A673 (cell line): ENCODE measurements around the gene SYNC. TPM values are rescaled to one million over a fixed set of nuclear protein-coding genes. Genes with fewer than 3 reads are reported as not detected.

Experiments
- BruUV-seq: library from RNA; stranded (reverse); fragments of 400-500 nt; replicated peaks from 2 replicates; lab custom pipeline; 2021; lab: Mats Ljungman, UMichigan
- CTCF ChIA-PET: fragments of 300-600 bp; sonication (Branson Sonifier 250); formaldehyde crosslinking; loops from one replicate; lab custom pipeline; 2022; ENCODE audit warnings: antibody characterized with exemption; lab: Charles Lee
- POLR2A ChIA-PET: fragments of 300-600 bp; sonication (Branson Sonifier 250); formaldehyde crosslinking; loops from one replicate; lab custom pipeline; 2022; ENCODE audit warnings: antibody characterized with exemption; ENCODE audit not compliant: low non-redundant PET; lab: Charles Lee
- DNase-seq: peaks from one replicate; pipeline ENCODE4 v3.0.0-alpha.2; 2015; ENCODE audit warnings: low spot score
- H3K27ac ChIP-seq: fragments of 200-600 bp; sonication (generic); 2 replicates; pipeline ENCODE4 v1.5.1; 2016; ENCODE audit warnings: mixed run types, low read depth, mild to moderate bottlenecking, mixed read lengths, antibody characterized with exemption, low read length; ENCODE audit not compliant: poor library complexity, severe bottlenecking
- H3K27me3 ChIP-seq: fragments of 200-600 bp; sonication (generic); replicated peaks from 2 replicates; pipeline ENCODE4 v1.6.1; 2017; ENCODE audit warnings: mixed run types, low read depth, mild to moderate bottlenecking, mixed read lengths, antibody characterized with exemption, low read length; ENCODE audit not compliant: insufficient read depth, poor library complexity
- H3K36me3 ChIP-seq: fragments of 200-600 bp; sonication (generic); 2 replicates; pipeline ENCODE4 v1.6.1; 2016; ENCODE audit warnings: mixed run types, mild to moderate bottlenecking, mixed read lengths, antibody characterized with exemption, low read length; ENCODE audit not compliant: insufficient read depth, poor library complexity, severe bottlenecking
- H3K4me1 ChIP-seq: fragments of 200-600 bp; sonication (generic); 2 replicates; pipeline ENCODE4 v1.6.1; 2017; ENCODE audit warnings: mixed run types, mild to moderate bottlenecking, mixed read lengths, antibody characterized with exemption, low read length; ENCODE audit not compliant: insufficient read depth, poor library complexity, severe bottlenecking
- H3K4me3 ChIP-seq: fragments of 200-600 bp; sonication (generic); 2 replicates; pipeline ENCODE4 v1.5.1; 2016; ENCODE audit warnings: low read depth, mixed run types, mild to moderate bottlenecking, mixed read lengths, low read length; ENCODE audit not compliant: poor library complexity, severe bottlenecking
- H3K9me3 ChIP-seq: fragments of 200-600 bp; sonication (generic); 2 replicates; pipeline ENCODE4 v1.6.1; 2016; ENCODE audit warnings: mixed run types, low read depth, mild to moderate bottlenecking, mixed read lengths, antibody characterized with exemption, low read length; ENCODE audit not compliant: poor library complexity, severe bottlenecking
- EZH2 ChIP-seq: fragments of 200-600 bp; sonication (generic); IDR thresholded peaks from 2 replicates; pipeline ENCODE4 v1.6.1; 2017; ENCODE audit warnings: borderline replicate concordance, low read depth, mild to moderate bottlenecking, mixed read lengths, antibody characterized with exemption, low read length; ENCODE audit not compliant: poor library complexity, severe bottlenecking
- intact Hi-C: fragments of 100-400 bp; cut with micrococcal nuclease; formaldehyde crosslinking; loops from one replicate; pipeline ENCODE4 v1.10.0; 2022; ENCODE audit not compliant: unreplicated experiment
- total RNA-seq: library from RNA; stranded (reverse); gene quantifications from 2 replicates; pipeline ENCODE4 v1.2.3, GENCODE V29; 2021
- TF ChIP-seq, protein P1 (sequence below): fragments of 300-800, 200-600 bp; sonication (generic); conservative IDR thresholded peaks from 2 replicates; pipeline ENCODE4 v1.5.1; 2017; ENCODE audit warnings: low read depth, mild to moderate bottlenecking, antibody characterized with exemption, low read length, moderate library complexity, mixed read lengths

The SYNC gene
- total RNA-seq, 1 experiment from 2014 or later: 0.71 TPM

- CTCF ChIA-PET: no interaction called here
- H3K27me3 ChIP-seq: no peaks in the 10 kb centered on the region
- intact Hi-C loops: no loop called here
- no peak for DNase-seq
- H3K4me3 ChIP-seq: no peak overlapping the region
- no TSS peak for BruUV-seq
- POLR2A ChIA-PET: no interaction called here
- no peaks in the 10 kb centered on the region for H3K4me1 ChIP-seq
- no peaks in the 10 kb centered on the region for H3K36me3 ChIP-seq
- no peak overlapping the region for H3K27ac ChIP-seq
- TF ChIP-seq, protein P1, sequence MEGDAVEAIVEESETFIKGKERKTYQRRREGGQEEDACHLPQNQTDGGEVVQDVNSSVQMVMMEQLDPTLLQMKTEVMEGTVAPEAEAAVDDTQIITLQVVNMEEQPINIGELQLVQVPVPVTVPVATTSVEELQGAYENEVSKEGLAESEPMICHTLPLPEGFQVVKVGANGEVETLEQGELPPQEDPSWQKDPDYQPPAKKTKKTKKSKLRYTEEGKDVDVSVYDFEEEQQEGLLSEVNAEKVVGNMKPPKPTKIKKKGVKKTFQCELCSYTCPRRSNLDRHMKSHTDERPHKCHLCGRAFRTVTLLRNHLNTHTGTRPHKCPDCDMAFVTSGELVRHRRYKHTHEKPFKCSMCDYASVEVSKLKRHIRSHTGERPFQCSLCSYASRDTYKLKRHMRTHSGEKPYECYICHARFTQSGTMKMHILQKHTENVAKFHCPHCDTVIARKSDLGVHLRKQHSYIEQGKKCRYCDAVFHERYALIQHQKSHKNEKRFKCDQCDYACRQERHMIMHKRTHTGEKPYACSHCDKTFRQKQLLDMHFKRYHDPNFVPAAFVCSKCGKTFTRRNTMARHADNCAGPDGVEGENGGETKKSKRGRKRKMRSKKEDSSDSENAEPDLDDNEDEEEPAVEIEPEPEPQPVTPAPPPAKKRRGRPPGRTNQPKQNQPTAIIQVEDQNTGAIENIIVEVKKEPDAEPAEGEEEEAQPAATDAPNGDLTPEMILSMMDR: no peak
- no peak for TF ChIP-seq EZH2
- no peaks in the 10 kb centered on the region for H3K9me3 ChIP-seq
These were observed 41.5 kb upstream of the SYNC start for GRCh38 chr1:32744071-32744425.

DNA sequence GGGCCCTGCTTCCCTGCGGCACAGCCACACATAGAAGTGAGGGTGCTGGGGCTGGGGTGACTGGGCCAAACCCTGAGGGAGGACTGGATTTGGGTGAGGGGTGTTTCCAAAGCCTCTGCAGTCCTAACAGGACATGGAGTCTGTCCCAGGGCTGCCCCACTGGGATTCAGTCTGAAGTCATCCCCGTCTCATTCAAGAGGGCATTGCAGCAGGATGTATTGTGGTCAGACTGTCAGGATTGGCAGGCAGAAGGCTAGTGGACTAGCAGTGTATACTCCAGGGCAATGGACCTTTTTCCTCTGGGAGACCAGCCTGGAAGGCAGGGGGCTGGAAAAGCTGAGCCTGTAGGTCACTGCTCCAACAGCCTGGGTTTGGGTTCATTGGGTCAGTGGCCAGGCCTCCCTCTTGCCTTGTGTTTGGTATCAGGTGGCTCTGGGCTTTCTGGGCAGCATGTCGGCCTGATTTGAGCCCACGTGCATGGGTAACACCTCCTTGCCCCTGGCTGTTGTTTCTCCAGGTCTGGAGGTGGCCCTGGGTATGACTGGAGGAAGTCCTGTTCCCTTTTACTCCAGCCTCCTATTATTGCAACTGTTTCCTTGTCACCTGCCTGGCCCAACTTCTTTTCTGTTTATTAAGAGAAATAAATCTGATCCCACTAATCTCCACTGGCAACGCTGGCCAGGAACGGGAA is 41.0 kb upstream of the SYNC start:
- no TSS peak for BruUV-seq
- intact Hi-C loops: no loop called here
- no peak for TF ChIP-seq EZH2
- TF ChIP-seq, protein P1: no peak
- H3K27me3 ChIP-seq: no peaks in the 10 kb centered on the region
- CTCF ChIA-PET: no interaction called here
- no peaks in the 10 kb centered on the region for H3K4me1 ChIP-seq
- no peaks in the 10 kb centered on the region for H3K9me3 ChIP-seq
- POLR2A ChIA-PET: no interaction called here
- no peak overlapping the region for H3K27ac ChIP-seq
- H3K4me3 ChIP-seq: no peak overlapping the region
- no peak for DNase-seq
- H3K36me3 ChIP-seq: no peaks in the 10 kb centered on the region

DNA sequence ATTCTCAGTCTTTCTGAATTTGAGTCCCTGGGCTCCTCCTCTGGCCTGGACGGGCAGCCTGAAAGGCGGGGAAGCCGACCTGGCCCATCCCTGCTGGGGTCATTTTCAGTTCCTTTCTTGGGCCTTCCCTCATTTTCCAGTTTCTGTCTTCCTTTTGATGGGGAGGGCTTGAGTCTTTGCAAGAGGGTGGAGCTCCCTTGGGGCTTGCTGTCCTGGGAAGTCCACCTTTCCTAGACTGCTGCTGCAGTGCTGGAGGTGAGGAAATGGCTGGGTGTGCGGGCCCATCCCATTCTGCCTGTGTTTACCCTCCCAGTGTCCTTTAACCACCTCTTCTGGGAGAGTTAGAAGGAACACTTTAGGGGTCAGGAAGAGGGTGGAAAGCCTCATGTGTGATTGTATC is 40.4 kb upstream of the SYNC start:
- H3K4me1 ChIP-seq: no peaks in the 10 kb centered on the region
- intact Hi-C loops: no loop called here
- POLR2A ChIA-PET: no interaction called here
- BruUV-seq: no TSS peak
- no peaks in the 10 kb centered on the region for H3K27me3 ChIP-seq
- TF ChIP-seq, protein P1: no peak
- CTCF ChIA-PET: no interaction called here
- H3K9me3 ChIP-seq: no peaks in the 10 kb centered on the region
- no peak overlapping the region for H3K4me3 ChIP-seq
- H3K27ac ChIP-seq: no peak overlapping the region
- no peak for DNase-seq
- no peaks in the 10 kb centered on the region for H3K36me3 ChIP-seq
